ENCODE data around the gene PIEZO2.

- no peak for TF ChIP-seq EP300 (IDR thresholded peaks at IDR 0.05)
- TF ChIP-seq, protein P1, sequence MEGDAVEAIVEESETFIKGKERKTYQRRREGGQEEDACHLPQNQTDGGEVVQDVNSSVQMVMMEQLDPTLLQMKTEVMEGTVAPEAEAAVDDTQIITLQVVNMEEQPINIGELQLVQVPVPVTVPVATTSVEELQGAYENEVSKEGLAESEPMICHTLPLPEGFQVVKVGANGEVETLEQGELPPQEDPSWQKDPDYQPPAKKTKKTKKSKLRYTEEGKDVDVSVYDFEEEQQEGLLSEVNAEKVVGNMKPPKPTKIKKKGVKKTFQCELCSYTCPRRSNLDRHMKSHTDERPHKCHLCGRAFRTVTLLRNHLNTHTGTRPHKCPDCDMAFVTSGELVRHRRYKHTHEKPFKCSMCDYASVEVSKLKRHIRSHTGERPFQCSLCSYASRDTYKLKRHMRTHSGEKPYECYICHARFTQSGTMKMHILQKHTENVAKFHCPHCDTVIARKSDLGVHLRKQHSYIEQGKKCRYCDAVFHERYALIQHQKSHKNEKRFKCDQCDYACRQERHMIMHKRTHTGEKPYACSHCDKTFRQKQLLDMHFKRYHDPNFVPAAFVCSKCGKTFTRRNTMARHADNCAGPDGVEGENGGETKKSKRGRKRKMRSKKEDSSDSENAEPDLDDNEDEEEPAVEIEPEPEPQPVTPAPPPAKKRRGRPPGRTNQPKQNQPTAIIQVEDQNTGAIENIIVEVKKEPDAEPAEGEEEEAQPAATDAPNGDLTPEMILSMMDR (IDR thresholded peaks at IDR 0.05) = no peak
These were observed 430.6 kb downstream of the PIEZO2 start for GRCh38 chr18:10718809-10719208.

Data from ovary (tissue), 3 donors.